Measurements from ENCODE around the gene LPAR5. TPM values are rescaled to one million over a fixed set of nuclear protein-coding genes. Genes with fewer than 3 reads are reported as not detected.
A peak's percentile ranks its signal among the peaks of the same experiment; 100 is the strongest.

Gene LPAR5
- total RNA-seq, 1 experiment from 2014 or later = not detected

- in situ Hi-C loops (cut with HindIII; ENCODE audit: low pct_unique_long_range_greater_than_20kb, low sequenced_read_pairs) = no loop called here
- DNase-seq (ENCODE audit: low read depth) = no peak
These were observed 53.6 kb downstream of the LPAR5 start for GRCh38 chr12:6582196-6582595.

- DNase-seq (ENCODE audit: low read depth) = no peak
- in situ Hi-C loops (cut with HindIII; ENCODE audit: low pct_unique_long_range_greater_than_20kb, low sequenced_read_pairs) = no loop called here
These were observed 60.1 kb downstream of the LPAR5 start for GRCh38 chr12:6575648-6576047.

DNA sequence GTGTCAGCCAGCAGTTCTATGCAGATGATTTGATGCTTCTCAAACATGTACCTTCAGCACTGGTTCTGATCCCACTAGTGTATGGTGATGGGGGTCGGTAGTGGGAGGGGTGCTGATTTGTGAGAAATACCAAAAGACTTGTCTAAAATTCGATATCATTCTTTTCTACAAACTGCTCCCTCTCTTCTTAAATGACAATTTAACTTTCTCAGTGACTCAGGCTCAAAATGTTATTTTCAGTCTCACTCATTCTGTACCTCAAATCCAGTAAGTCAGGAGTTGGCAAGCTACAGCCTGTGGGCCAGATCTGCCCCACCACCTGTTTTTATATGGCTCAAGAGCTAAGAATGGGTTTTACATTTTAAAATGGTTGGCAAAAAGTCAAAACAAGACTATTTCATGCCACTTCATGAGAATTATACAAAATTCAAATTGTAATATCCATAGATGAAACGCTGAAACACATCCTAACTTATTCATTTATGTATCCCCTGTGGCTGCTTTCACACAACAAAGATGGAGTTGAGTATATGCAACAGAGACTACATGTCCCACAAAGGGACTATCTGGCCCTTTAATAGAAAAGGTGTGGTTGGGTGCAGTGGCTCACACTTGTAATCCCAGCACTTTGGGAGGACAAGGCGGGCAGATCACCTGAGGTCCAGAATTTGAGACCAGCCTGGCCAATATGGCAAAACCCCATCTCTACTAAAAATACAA lies 61.0 kb downstream of the LPAR5 start:
- in situ Hi-C loops (cut with HindIII; ENCODE audit: low pct_unique_long_range_greater_than_20kb, low sequenced_read_pairs) = no loop called here
- no peak for DNase-seq (ENCODE audit: low read depth)

DNA sequence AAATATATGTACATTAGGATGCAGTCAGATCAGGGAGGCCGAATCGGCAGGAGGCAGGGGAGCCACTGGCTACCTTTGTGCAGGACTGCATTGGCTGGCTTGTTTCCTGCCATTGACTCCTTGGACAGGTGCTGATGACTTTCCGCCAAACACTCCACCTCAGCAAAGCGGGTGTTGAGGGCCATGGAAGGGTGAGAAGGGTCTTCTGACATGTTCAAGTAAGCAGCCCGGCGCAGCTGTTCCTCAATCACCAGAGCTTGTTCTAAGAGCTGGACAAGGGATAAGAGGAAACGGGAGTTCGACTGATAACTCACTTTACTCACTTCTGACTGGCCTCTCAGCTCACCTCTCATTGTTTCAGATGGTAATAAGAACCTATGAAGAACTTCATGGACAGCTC lies 62.8 kb downstream of the LPAR5 start:
- in situ Hi-C loops (cut with HindIII; ENCODE audit: low pct_unique_long_range_greater_than_20kb, low sequenced_read_pairs) = no loop called here
- no peak for DNase-seq (ENCODE audit: low read depth)

DNA sequence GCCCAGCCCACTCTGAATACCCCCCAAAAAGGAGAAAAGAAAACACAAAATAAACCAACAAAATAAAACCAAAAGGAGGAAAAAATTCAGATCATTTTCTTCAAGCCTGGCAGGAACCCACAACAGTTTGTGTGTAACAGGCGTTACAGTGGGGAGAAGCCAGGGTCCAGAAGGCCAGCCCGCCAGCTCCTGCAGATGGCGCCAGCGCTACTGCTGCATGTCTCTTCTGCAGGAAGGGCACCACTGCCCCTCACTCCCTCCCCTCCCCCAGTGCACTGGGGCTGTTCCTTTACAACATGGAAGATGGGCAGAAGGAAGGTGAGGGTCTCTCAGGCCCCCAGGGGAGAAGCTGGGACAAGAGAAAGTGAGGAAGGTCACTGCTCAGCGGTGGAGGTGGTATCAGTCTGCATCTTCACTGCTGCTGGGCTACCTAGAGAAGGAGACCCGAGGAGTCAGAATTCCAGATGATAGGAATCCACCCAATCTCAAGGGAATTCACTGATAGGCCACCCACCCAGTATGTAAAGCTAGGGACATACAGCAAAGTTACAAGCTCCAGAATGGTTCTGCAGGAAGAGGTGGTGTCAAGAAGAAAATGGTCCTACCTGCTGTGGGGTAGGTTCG lies 65.4 kb downstream of the LPAR5 start:
- in situ Hi-C loops (cut with HindIII; ENCODE audit: low pct_unique_long_range_greater_than_20kb, low sequenced_read_pairs) = no loop called here
- DNase-seq (ENCODE audit: low read depth) = peak; percentile 49

DNA sequence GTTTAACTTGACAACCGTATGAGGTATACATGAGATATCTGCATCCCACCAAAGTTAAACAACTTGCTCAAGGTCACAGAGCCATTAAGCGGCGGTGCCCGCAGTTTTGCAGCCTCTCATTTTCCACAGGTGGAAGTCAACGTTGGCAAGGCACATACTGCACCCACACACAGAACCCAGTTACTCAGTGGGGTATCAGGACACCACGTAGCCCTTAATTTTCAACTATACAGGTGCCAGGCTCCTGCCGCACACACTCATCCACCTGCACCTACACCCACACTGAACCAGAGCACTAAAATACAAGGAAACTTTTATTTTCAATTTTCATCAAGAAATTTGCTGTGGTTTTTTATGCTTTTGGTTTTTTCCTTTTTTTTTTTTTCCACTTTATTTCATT lies 66.0 kb downstream of the LPAR5 start:
- in situ Hi-C loops (cut with HindIII; ENCODE audit: low pct_unique_long_range_greater_than_20kb, low sequenced_read_pairs) = no loop called here
- no peak for DNase-seq (ENCODE audit: low read depth)

DNA sequence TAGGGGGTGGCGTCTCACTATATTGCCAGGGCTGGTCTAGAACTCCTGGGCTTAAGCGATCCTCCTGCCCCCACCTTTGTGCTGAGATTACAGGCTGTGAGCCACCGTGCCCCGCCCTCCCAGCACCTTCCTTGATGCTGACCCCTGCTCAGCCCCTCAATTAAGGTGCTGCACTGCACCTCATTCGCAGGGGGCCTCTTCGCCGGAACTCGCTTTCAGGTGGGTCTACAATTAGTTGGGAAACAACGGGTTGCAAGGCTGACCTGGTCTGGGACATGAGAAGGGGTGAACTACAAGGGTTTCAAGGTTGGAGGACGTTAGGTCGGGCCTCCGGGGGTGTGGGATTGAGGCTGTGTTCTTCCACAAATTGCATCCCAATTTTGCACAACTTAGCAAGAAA lies 66.4 kb downstream of the LPAR5 start:
- DNase-seq (ENCODE audit: low read depth) = no peak
- in situ Hi-C loops (cut with HindIII; ENCODE audit: low pct_unique_long_range_greater_than_20kb, low sequenced_read_pairs) = no loop called here

Other genes starting within 250 kb of the LPAR5 start
- not detected in 2 replicates for gene CD27, start 191.0 kb downstream of the LPAR5 start, total RNA-seq (2014; rRNA removed; shearing (Covaris generic); ENCODE audit: low replicate concordance)
- 3.1 and 20.5 TPM in 2 replicates for gene TAPBPL, start 183.9 kb downstream of the LPAR5 start, total RNA-seq (2014; rRNA removed; shearing (Covaris generic); ENCODE audit: low replicate concordance)
- gene VAMP1, start 165.3 kb downstream of the LPAR5 start, total RNA-seq (2014; rRNA removed; shearing (Covaris generic); ENCODE audit: low replicate concordance) = 11.0 and 16.2 TPM in 2 replicates
- gene MRPL51, start 142.7 kb downstream of the LPAR5 start, total RNA-seq (2014; rRNA removed; shearing (Covaris generic); ENCODE audit: low replicate concordance) = 304 and 400 TPM in 2 replicates
- gene NCAPD2, start 141.9 kb downstream of the LPAR5 start, total RNA-seq (2014; rRNA removed; shearing (Covaris generic); ENCODE audit: low replicate concordance) = 90.6 and 97.5 TPM in 2 replicates
- gene GAPDH, start 101.4 kb downstream of the LPAR5 start, total RNA-seq (2014; rRNA removed; shearing (Covaris generic); ENCODE audit: low replicate concordance) = 10,373 and 12,033 TPM in 2 replicates
- 15.3 and 15.9 TPM in 2 replicates for gene IFFO1, start 79.9 kb downstream of the LPAR5 start, total RNA-seq (2014; rRNA removed; shearing (Covaris generic); ENCODE audit: low replicate concordance)
- 24.8 and 56.0 TPM in 2 replicates for gene NOP2, start 67.7 kb downstream of the LPAR5 start, total RNA-seq (2014; rRNA removed; shearing (Covaris generic); ENCODE audit: low replicate concordance)
- gene CHD4, start 28.6 kb downstream of the LPAR5 start, total RNA-seq (2014; rRNA removed; shearing (Covaris generic); ENCODE audit: low replicate concordance) = 122 and 157 TPM in 2 replicates
- 1.9 TPM in 1 of 2 replicates, not detected in the other for gene ACRBP, start 11.5 kb upstream of the LPAR5 start, total RNA-seq (2014; rRNA removed; shearing (Covaris generic); ENCODE audit: low replicate concordance)
- gene ING4, start 27.2 kb upstream of the LPAR5 start, total RNA-seq (2014; rRNA removed; shearing (Covaris generic); ENCODE audit: low replicate concordance) = 23.2 and 35.3 TPM in 2 replicates
- 23.8 and 26.5 TPM in 2 replicates for gene ZNF384, start 53.4 kb upstream of the LPAR5 start, total RNA-seq (2014; rRNA removed; shearing (Covaris generic); ENCODE audit: low replicate concordance)
- gene PIANP, start 64.9 kb upstream of the LPAR5 start, total RNA-seq (2014; rRNA removed; shearing (Covaris generic); ENCODE audit: low replicate concordance) = not detected in 2 replicates
- 135 and 145 TPM in 2 replicates for gene COPS7A, start 88.1 kb upstream of the LPAR5 start, total RNA-seq (2014; rRNA removed; shearing (Covaris generic); ENCODE audit: low replicate concordance)
- gene MLF2, start 117.2 kb upstream of the LPAR5 start, total RNA-seq (2014; rRNA removed; shearing (Covaris generic); ENCODE audit: low replicate concordance) = 274 and 316 TPM in 2 replicates
- 286 and 317 TPM in 2 replicates for gene PTMS, start 130.4 kb upstream of the LPAR5 start, total RNA-seq (2014; rRNA removed; shearing (Covaris generic); ENCODE audit: low replicate concordance)
- gene LAG3, start 136.6 kb upstream of the LPAR5 start, total RNA-seq (2014; rRNA removed; shearing (Covaris generic); ENCODE audit: low replicate concordance) = not detected in 2 replicates
- not detected in 2 replicates for gene CD4, start 153.6 kb upstream of the LPAR5 start, total RNA-seq (2014; rRNA removed; shearing (Covaris generic); ENCODE audit: low replicate concordance)
- gene GPR162, start 185.9 kb upstream of the LPAR5 start, total RNA-seq (2014; rRNA removed; shearing (Covaris generic); ENCODE audit: low replicate concordance) = 10.0 and 15.9 TPM in 2 replicates
- 70.9 and 93.3 TPM in 2 replicates for gene P3H3, start 192.4 kb upstream of the LPAR5 start, total RNA-seq (2014; rRNA removed; shearing (Covaris generic); ENCODE audit: low replicate concordance)
- 0.14 and 0.46 TPM in 2 replicates for gene GNB3, start 205.0 kb upstream of the LPAR5 start, total RNA-seq (2014; rRNA removed; shearing (Covaris generic); ENCODE audit: low replicate concordance)
- 136 and 216 TPM in 2 replicates for gene CDCA3, start 215.3 kb upstream of the LPAR5 start, total RNA-seq (2014; rRNA removed; shearing (Covaris generic); ENCODE audit: low replicate concordance)
- 171 and 174 TPM in 2 replicates for gene USP5, start 216.2 kb upstream of the LPAR5 start, total RNA-seq (2014; rRNA removed; shearing (Covaris generic); ENCODE audit: low replicate concordance)
- 3,126 and 3,575 TPM in 2 replicates for gene TPI1, start 231.6 kb upstream of the LPAR5 start, total RNA-seq (2014; rRNA removed; shearing (Covaris generic); ENCODE audit: low replicate concordance)
- 63.0 and 79.5 TPM in 2 replicates for gene SPSB2, start 237.3 kb upstream of the LPAR5 start, total RNA-seq (2014; rRNA removed; shearing (Covaris generic); ENCODE audit: low replicate concordance)

All from Caki2 (cell line).